HUES6 (cell line): ENCODE data around the gene C6orf89.
A peak's percentile ranks its signal among the peaks of the same experiment; 100 is the strongest.

ENCODE experiments used
- H3K27ac ChIP-seq: 2 replicates; pipeline ENCODE4 v1.7.0; 2013; ENCODE audit warnings: low read depth, mild to moderate bottlenecking, low read length, inconsistent platforms
- H3K27me3 ChIP-seq: 2 replicates; pipeline ENCODE4 v1.6.1; 2013; ENCODE audit warnings: low read length; ENCODE audit not compliant: control insufficient read depth, insufficient read depth
- H3K36me3 ChIP-seq: 2 replicates; pipeline ENCODE4 v1.6.1; 2013; ENCODE audit warnings: low read length; ENCODE audit not compliant: control insufficient read depth, insufficient read depth
- H3K4me1 ChIP-seq: 2 replicates; pipeline ENCODE4 v1.6.1; 2013; ENCODE audit warnings: low read length; ENCODE audit not compliant: control insufficient read depth, insufficient read depth
- H3K4me3 ChIP-seq: 2 replicates; pipeline ENCODE4 v1.5.1; 2013; ENCODE audit warnings: low read depth, low read length
- H3K9ac ChIP-seq: one replicate; pipeline ENCODE4 v1.6.1; 2013; ENCODE audit warnings: mild to moderate bottlenecking, low read length
- H3K9me3 ChIP-seq: 2 replicates; pipeline ENCODE4 v1.6.1; 2013; ENCODE audit warnings: low read depth, low read length; ENCODE audit not compliant: control insufficient read depth, insufficient read depth

Gene C6orf89

DNA sequence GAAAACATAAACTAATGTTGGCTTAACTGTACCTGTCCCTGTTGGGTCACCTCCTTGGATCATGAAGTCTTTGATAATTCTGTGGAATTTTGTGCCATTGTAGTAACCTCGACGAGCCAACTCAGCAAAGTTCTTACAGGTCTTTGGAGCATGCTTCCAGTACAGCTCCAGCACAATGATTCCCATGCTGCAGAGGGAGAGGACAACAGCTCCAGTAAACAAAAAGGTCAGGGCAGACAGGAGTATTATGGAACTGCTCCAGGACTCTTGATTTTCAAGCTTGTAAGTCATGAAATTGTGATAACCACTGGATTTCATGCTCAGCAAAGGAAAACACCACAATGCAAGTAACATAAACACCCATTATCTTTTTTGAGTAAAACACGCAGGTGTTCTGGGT lies 14.1 kb upstream of the C6orf89 start:
- H3K9ac ChIP-seq: no peak overlapping the region
- H3K4me1 ChIP-seq: peaks cover 5% of the 10 kb centered on the region; the same call in 1 of the 2 replicates
- no peaks in the 10 kb centered on the region for H3K9me3 ChIP-seq
- H3K27ac ChIP-seq: no peak overlapping the region
- H3K27me3 ChIP-seq: no peaks in the 10 kb centered on the region
- H3K4me3 ChIP-seq: no peak overlapping the region
- H3K36me3 ChIP-seq: peaks cover 32% of the 10 kb centered on the region

DNA sequence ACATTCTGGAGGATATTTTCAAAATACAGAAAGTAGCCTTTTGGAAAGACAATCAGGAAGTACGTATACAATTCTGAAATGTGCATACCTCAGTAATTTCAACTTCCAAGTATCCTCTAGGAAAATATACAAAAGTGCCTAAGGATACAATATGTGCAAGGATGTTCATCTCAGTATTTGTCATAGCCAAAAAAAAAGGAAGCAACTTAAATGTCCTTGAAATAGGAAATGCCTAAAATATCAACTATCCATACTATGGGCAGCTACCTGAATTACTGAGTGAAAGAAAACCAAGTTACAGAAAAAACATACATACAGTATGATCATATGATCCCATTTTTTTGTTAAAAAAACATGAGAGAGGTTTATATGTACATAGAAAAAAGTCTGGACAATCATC lies 12.6 kb upstream of the C6orf89 start:
- H3K27me3 ChIP-seq: no peaks in the 10 kb centered on the region
- H3K9ac ChIP-seq: no peak overlapping the region
- no peak overlapping the region for H3K4me3 ChIP-seq
- H3K36me3 ChIP-seq: peaks cover 23% of the 10 kb centered on the region
- H3K27ac ChIP-seq: no peak overlapping the region
- peaks cover 5% of the 10 kb centered on the region; the same call in 1 of the 2 replicates for H3K4me1 ChIP-seq
- no peaks in the 10 kb centered on the region for H3K9me3 ChIP-seq

DNA sequence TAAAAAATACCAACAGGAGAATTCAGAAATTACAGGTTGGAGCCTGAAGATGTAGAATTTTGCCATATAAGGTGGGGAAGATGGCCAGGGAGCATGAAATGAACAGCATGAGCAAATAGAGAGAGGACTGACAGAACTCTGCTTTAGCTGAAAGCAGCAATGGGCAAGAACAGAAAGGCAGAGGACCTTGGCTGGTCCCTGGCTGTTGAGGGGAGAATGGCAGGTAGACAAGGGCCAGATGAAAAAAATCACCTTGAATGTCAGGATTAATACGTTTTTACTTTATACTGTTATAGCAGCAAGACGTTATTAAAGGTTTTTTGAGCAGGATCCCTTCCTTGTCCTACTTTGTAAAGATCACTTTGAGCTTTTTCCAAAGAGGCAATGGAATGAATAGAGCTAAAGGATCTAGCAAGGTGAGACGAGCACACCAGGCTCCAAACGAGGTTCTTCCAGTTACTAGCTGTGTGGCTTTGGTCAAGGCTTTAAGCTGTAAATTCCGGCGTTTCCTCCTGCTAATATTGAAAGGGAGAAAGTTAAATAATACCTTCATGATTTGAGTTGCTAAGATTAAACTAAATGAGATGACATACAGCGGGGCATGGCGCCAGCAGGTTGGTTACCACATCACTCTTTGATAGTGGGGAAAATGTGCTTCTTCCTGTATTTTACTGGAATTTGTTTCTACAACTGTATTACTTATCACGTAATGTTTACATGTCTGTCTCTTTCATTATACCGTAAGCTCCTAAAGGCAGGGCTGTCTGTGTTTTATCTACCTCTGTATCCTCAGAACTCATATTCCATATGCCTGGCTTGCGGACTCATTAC lies 11.9 kb upstream of the C6orf89 start:
- Histone ChIP-seq H3K36me3 (peaks cover 23% of the 10 kb centered on the region), H3K27ac (peak overlapping the region; percentile 89), H3K9ac (peak overlapping the region; percentile 94), H3K4me1 (peaks cover 5% of the 10 kb centered on the region; the same call in 1 of the 2 replicates), H3K27me3 (no peaks in the 10 kb centered on the region), H3K9me3 (no peaks in the 10 kb centered on the region), H3K4me3 (peak overlapping the region; percentile 86)

DNA sequence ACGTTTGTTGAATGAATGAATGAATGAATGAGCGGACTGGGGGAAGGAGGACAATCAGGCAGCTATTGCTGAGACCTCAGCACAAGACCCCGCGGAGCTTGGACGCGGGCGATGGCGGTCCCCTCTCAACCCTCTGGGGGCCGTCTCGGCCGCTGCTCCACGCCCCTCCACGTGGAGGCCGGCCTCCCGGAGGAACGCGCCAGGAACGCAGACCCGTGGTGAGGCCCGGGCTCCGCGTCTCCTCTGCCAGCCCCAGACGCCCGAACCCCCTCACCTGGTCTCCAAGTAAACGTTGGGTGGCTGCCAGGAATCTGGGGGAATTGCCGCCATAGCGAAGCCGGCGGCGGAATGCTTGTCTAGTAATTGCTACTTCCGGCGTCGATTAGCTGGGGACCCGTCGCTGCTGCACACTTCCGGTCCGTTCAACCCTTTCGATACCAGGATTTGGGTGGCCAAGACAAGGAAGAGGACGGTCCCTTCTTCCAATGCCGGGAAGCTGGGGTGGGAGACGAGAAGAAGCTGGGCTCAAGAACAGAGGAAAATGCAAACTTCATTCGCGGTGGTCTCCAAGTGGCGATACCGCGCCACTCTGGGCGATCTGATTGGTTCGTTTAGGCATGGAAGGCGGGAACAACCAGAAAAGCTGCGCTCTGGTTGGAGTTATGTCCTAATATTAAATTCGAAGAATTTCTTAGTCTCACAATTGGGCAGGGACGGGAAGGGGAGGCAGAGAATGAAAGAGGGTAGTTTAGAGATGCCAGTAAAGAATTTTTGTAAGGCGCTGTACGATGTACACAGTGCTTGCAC lies 11.1 kb upstream of the C6orf89 start, which contains the start of gene PPIL1:
TSS of gene PPIL1 (minus strand) at position 361 of the 807 bp plus-strand sequence. CDS start at position 330, 31 bp downstream.
- peak within 1 kb of the TSS; percentile 89 for H3K27ac ChIP-seq
- peak within 1 kb of the TSS; percentile 86 for H3K4me3 ChIP-seq
- H3K27me3 ChIP-seq: no peaks in the 10 kb centered on the region
- peak within 1 kb of the TSS; percentile 94 for H3K9ac ChIP-seq
- peaks cover 5% of the 10 kb centered on the region; the same call in 1 of the 2 replicates for H3K4me1 ChIP-seq
- peaks cover 19% of the 10 kb centered on the region for H3K36me3 ChIP-seq
- no peaks in the 10 kb centered on the region for H3K9me3 ChIP-seq

DNA sequence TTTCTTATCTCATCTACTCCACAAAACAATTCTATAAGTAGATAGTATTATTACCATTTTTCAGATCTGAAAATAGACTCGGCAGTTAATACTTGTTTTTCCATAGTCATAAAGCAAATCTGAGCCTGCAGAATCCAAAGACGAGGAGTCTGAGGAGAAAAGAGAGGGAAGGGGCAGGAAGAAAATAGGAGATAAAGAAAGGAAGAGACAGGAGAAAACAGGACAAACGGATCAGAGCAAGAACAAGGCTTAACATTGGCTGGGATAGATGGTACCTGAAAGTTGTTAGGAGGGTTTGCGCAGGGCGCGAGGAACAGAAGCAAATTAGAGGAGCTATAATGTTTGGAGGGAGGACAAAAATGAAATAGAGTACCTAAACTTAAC lies 10.5 kb upstream of the C6orf89 start:
- peaks cover 5% of the 10 kb centered on the region; the same call in 1 of the 2 replicates for H3K4me1 ChIP-seq
- H3K36me3 ChIP-seq: peaks cover 16% of the 10 kb centered on the region
- no peaks in the 10 kb centered on the region for H3K9me3 ChIP-seq
- peak overlapping the region; percentile 94 for H3K9ac ChIP-seq
- H3K27ac ChIP-seq: peak overlapping the region; percentile 89
- peak overlapping the region; percentile 86 for H3K4me3 ChIP-seq
- H3K27me3 ChIP-seq: no peaks in the 10 kb centered on the region

DNA sequence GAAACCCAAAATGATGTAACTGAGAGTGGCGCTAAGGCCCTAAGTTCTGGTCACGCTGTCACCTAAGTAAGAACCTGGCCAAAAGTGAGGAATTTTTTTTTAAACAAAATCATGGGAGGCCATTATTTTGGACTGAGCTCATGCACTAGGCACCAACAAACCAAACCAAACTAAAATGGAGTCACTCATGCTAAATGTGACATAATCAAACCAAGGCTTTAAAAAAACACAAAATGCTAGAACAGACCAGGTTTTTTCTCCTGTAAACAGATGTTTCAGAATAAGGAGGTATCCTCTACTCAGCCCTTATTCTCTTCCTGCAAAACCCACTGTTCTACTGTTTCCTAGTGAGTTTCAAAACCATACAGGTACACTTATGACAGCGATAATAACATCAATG lies 1.1 kb upstream of the C6orf89 start:
- H3K36me3 ChIP-seq: no peaks in the 10 kb centered on the region
- no peak overlapping the region for H3K27ac ChIP-seq
- peaks cover 5% of the 10 kb centered on the region for H3K4me1 ChIP-seq
- peaks cover 4% of the 10 kb centered on the region for H3K9me3 ChIP-seq
- H3K4me3 ChIP-seq: no peak overlapping the region
- no peak overlapping the region for H3K9ac ChIP-seq
- H3K27me3 ChIP-seq: no peaks in the 10 kb centered on the region

DNA sequence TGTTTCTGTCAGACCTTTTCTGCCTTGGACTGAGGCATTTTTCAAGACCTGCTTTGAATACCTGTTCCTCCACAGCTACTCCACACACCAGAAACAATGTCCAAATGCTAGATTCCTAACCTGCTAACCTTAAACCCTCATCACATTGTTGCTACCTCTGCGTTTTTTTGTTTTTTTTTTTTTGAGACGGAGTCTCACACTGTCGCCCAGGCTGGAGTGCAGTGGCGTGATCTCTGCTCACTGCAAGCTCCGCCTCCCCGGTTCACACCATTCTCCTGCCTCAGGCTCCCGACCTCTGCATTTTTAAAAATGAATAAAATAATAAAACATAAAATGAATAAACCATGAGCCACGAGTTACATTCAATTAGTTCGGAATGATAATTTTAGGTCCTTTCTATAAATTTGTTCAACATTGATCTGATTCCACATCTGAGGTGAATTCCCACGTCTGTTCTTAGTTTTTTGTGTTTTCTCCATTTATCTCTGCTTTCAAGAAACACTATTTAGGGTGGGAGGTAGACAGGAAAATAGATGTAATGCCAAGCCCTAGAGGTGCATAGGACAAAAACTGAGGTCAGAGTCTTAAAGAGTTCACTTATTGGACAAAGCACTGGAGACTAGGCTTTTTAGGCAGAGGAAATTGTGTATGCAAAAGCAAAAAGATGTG lies 1.3 kb downstream of the C6orf89 start:
- Histone ChIP-seq H3K27me3 (no peaks in the 10 kb centered on the region), H3K27ac (no peak overlapping the region), H3K9ac (no peak overlapping the region), H3K9me3 (no peaks in the 10 kb centered on the region), H3K4me3 (peak overlapping the region; percentile 21; the same call in 1 of the 2 replicates), H3K4me1 (peaks cover 5% of the 10 kb centered on the region), H3K36me3 (no peaks in the 10 kb centered on the region)

DNA sequence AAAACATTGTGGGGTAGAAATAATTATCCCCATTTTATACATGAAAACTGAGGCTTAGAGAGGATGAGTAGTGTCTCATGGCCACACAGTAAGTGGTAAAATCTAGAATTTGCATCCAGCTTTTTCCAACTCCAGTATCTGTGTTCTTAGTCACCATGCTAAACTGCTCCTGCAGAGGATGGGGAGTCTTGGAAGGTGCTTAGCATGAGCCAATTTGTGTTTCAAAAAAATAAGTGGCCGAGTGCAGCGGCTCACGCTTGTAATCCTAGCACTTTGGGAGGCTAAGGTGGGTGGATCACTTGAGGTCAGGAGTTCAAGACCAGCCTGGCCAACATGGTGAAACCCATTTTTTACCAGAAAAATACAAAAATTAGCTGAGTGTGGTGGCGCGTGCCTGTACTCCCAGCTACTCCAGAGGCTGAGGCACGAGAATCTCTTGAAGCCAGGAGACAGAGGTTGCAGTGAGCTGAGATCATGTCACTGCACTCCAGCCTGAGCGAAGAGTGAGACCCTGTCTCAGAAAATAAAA lies 2.4 kb downstream of the C6orf89 start:
- Histone ChIP-seq H3K27ac (no peak overlapping the region), H3K4me1 (peaks cover 5% of the 10 kb centered on the region), H3K4me3 (no peak overlapping the region)

DNA sequence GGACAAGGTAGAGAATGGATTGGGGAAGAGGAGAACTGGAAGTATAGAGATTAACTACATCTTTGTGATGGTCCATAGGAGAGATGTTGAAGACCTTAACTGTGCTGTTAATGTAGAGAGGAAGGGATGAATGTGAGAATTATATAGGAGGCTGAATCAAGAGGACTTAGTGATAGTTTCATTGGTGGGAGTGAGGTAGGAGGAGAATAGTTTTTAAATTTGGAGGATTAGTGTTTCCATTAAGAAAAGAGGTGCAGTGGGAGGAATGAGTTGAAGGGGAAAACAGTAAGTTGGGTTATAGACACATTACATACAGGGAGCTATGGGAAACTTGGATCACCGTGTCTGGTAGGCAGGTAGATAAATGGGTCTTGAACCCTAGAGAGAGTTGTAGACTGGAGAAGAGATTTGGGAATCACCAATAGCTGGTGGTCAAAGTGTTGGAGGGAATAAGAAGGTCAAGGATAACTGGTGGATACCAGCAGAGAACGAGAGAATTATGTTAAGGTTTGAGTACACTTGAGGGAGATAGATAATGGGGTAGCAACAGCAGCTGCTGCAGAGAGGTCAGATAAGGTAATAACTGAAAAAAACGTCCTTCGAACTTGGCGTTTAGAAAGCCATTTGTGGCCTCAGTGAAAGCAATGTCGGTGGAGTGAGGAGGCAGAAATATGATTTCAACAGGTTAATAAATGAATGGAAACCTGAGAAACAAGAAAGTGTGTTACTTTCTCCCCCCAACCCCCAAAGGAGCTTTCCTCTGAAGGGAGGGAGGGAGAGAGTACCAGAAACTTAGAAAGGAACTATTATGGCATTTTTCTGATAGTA lies 3.1 kb downstream of the C6orf89 start:
- no peaks in the 10 kb centered on the region for H3K36me3 ChIP-seq
- H3K9me3 ChIP-seq: no peaks in the 10 kb centered on the region
- no peak overlapping the region for H3K27ac ChIP-seq
- H3K4me3 ChIP-seq: no peak overlapping the region
- H3K27me3 ChIP-seq: no peaks in the 10 kb centered on the region
- H3K9ac ChIP-seq: no peak overlapping the region
- H3K4me1 ChIP-seq: peaks cover 5% of the 10 kb centered on the region

More for the DNA sequence above, 2.4 kb downstream of the C6orf89 start:
- H3K27me3 ChIP-seq: no peaks in the 10 kb centered on the region
- no peak overlapping the region for H3K9ac ChIP-seq
- no peaks in the 10 kb centered on the region for H3K36me3 ChIP-seq
- H3K9me3 ChIP-seq: no peaks in the 10 kb centered on the region

DNA sequence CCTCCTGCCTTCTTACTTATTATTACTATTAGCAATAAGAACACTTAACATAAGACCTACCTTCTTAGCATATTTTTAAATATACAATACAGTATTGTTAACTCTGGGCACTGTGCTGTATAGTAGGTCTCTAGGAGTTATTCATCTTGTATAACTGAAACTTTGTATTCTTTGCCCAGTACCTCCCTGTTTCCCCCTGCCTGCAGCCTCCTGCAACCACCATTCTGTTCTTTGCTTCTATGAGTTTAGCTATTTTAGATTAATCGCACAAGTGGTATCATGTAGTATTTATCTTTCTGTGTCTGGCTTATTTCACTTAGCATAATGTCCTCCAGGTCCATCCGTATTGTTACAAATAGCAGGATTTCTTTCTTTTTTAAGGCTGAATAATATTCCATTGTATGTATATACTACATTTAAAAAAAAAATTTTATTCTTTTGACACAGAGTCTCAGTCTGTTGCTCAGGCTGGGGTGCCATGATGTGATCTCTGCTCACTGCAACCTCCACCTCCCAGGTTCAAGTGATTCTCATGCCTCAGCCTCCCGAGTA lies 4.4 kb downstream of the C6orf89 start:
- H3K27ac ChIP-seq: no peak overlapping the region
- peaks cover 4% of the 10 kb centered on the region for H3K4me1 ChIP-seq

More for the DNA sequence above, 4.4 kb downstream of the C6orf89 start:
- no peaks in the 10 kb centered on the region for H3K36me3 ChIP-seq
- no peak overlapping the region for H3K9ac ChIP-seq
- no peaks in the 10 kb centered on the region for H3K9me3 ChIP-seq
- H3K4me3 ChIP-seq: no peak overlapping the region
- no peaks in the 10 kb centered on the region for H3K27me3 ChIP-seq
